GM18909 (cell line): ENCODE results near the gene ARHGEF37.
"Not testable (repeated sequence)": the region's sequence is repeated elsewhere in the genome, so short reads cannot be mapped to it uniquely, and the experiment has no call there.

Experiments used
- ATAC-seq: cut with Tn5 transposase; IDR thresholded peaks from one replicate; pipeline ENCODE4 v1.9.1; 2021; ENCODE audit warnings: mild to moderate bottlenecking; ENCODE audit not compliant: unreplicated experiment, poor library complexity

The ARHGEF37 gene

GRCh38 chr5:149581192-149581861 lies at the start of gene ARHGEF37:
ARHGEF37 (plus strand) TSS chr5:149581498; CDS start chr5:149597770, 16,272 bp downstream.
- ATAC-seq = no peak

DNA sequence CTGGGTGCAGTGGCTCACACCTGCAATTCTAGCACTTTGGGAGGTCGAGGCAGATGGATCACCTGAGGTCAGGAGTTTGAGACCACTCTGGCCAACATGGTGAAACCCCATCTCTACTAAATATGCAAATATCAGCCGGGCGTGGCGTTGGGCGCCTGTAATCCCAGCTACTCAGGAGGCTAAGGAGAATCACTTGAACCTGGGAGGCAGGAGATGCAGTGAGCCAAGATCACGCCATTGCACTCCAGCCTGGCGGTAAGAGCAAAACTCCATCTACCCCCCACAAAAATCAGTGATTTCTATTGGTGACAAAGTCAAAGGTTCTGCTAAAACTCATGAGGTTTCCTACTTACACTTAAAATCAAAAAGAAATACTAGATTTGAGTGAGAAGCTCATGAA lies 48.9 kb upstream of the ARHGEF37 start:
- no peak for ATAC-seq

- ATAC-seq = not testable (repeated sequence)
Observed at GRCh38 chr5:149535787-149536186, 45.5 kb upstream of the ARHGEF37 start.

DNA sequence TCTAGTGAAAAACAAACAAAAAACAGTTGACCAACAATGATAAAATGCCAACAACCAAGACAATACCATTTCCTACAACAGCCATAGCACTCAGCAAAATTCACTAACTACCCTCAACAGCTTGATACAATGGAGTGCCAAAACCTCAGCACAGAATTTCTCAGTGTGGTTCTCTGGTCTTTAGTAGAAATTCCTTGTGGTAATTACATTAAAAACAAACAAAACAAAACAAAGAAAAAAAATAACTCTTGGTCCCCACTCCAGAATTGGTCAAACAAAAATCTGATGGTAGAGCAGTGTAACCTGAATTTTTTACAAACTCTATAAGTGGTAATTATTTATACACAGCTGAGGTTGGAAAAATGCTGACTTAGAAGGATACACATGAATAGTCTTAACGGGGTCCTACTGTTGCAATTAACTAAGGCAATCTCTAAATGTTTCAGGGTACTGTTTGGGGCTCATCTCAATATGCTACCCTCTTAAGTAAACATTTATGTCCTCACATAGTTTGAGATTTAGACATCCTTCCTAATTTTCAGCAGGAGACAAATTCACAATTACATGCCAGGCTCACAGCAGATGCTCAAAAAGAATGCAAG lies 43.8 kb upstream of the ARHGEF37 start:
- no peak for ATAC-seq

- no peak for ATAC-seq
Observed at GRCh38 chr5:149540089-149540488, 41.2 kb upstream of the ARHGEF37 start.

- ATAC-seq = no peak
Observed at GRCh38 chr5:149541893-149542292, 39.4 kb upstream of the ARHGEF37 start.

DNA sequence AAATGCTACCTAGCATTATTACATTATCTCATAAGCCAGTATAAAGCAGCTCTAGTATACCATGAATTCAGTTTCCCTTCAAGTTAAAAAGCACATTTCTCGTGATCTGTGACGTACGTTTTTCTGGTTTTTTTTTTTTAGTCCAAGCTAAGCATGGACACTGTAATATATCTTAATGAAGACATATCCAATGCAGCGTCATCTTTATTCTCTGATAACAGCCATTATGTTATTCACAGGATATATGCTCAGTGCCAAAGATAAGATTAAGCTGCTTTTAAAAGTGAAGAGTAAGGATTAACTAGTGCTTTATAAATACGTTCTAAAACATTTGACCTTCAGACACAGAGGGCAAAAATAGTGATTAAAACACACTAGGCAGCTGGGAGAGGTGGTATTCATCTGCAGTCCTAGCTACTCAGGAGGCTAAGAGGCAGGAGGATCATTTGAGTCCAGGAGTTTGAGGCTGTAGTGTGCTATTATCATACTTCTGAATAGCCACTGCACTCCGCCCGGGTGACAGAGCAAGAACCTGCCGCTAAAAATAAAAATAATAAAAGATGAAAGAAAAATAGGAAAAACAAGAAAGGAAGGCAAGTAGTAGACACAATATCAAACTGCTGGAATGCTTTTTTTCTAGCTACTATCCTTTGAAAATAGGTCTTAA lies 37.8 kb upstream of the ARHGEF37 start:
- no peak for ATAC-seq

DNA sequence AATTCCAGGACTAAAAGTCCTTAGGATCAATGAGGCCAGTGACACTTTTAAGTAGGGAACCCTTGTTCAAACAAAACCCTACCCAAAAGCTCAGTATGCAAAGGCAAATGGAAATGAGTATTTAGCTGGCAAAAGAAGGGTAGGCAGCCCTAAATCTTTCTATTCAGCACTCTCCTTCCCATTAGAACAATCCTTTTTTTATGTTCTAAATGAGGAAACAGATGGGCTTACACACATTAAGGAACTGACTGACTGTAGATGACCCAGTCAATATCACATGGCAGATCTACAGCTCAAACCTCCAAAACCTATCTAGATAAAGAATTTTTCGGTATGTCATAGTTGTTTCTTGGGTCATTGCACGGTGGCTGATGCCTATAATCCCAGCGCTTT lies 37.3 kb upstream of the ARHGEF37 start:
- ATAC-seq = no peak

DNA sequence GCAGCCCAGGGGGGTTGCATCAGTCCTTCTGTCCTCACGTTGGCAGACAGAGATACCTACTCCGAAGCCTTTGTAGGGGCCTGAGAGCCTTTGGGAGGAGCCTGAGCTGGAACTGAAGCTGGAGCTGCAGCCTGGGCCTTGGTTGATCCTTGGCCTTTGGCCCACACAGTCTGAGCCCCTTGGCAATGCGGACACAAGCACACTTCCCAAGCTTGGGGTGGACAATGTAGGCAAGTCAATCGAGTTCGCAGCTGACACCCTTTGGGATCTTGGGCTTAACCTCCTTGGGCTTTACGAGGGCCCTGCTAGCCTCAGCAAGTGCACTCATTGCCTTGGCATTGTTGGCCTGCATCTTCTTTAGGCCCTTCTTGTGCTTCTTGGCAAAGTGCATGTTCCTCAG lies 36.0 kb upstream of the ARHGEF37 start:
- no peak for ATAC-seq

DNA sequence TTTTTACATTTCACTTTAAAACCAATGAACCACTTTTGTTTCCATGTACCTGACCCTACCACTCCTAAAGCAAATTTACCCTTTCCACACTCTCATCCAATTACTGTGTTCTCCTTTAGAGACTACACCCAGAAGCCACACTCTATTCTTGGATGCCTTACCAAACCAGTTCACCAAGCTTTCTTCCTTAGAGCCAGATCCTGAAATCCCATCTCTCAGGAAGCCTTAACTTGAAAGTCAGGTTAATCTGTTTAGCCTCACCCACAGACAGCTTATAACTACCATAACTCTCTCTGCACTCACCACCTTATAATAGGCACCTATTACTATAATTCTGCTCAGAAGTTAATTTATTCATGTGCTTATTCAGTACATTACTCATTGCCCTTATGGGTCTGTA lies 34.3 kb upstream of the ARHGEF37 start:
- ATAC-seq = no peak

DNA sequence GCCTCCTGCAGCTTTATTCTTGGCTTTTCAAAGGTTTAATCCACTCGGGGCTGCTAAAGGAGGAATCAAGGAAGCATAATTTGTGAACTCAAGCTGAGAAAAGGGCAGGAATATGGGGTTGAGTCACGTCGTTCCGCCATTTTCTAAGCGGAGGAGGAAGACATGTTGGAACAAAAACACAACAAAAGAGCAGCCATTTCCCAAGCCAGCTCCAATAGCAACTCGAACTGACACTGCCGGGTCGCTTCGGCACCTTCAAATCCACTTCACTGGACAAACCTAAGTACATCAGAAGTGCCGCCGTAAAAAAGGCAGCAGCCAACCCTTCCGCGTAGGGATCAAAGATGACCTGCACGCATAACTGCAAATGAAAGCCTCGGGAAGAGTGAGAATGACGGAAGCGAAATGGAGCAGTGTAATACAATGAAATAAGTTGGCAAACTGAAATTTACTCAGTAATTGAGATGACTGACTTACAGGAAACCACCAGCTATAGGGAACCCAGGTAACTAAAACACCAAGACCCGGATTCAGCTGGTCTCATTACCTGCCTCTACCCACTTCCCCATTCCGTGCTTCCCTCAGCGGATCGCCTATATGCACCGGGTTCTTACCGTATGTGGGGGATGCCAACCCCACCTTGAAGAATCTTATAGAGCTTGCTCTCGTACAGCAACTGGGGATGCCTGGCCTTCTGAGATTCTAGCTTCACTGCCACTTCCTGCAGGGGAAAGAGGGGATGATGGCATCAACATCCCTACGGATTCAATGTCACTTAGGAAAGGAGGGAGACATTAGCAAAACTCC lies 31.6 kb upstream of the ARHGEF37 start:
- peak; percentile 39 for ATAC-seq

DNA sequence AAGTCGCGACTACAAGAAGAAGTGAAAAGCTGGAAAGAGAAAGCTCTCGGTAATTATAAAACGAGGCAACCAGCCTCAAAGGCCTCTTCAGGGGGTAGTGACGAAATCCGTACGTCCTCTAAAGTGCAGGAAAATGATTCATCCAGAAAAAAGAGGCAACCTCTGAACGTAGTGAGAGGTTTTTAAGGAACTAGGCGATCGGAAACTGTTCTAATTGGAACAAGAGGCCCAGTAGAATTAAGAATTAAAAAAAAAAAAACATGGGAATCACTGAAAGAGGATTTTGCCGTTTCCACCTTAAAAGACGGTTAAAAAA lies 31.1 kb upstream of the ARHGEF37 start:
- ATAC-seq = no peak

DNA sequence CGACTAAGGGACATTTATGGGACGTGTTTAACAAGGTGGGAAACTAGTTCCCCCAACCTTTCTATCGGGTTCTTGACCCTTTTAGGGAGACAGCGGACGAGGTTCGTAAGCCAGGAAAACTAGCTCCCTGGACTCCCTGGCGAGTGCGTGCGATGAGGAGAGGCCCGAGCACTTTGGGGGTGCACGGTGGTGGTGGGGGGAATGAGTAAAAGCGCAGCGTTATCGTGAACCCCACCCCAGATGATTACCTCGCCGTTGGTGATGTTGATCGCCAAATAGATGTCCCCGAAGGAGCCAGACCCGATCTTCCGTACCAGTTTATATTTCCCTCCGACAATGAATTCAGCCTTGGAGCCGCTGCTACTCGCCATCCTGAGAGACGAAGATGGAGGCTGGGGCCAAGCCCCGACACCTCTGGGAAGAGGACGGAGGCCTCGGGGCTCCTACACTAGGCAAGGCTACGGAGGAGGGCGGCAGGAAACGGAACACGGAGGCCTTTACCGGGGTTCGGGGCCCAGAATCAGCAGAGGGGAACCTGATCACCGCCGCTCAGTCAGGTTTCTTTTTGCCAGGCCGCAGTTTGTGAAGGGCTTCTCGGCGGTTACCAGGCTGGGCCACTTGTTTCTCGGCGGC lies 30.6 kb upstream of the ARHGEF37 start:
- peak; percentile 2 for ATAC-seq

DNA sequence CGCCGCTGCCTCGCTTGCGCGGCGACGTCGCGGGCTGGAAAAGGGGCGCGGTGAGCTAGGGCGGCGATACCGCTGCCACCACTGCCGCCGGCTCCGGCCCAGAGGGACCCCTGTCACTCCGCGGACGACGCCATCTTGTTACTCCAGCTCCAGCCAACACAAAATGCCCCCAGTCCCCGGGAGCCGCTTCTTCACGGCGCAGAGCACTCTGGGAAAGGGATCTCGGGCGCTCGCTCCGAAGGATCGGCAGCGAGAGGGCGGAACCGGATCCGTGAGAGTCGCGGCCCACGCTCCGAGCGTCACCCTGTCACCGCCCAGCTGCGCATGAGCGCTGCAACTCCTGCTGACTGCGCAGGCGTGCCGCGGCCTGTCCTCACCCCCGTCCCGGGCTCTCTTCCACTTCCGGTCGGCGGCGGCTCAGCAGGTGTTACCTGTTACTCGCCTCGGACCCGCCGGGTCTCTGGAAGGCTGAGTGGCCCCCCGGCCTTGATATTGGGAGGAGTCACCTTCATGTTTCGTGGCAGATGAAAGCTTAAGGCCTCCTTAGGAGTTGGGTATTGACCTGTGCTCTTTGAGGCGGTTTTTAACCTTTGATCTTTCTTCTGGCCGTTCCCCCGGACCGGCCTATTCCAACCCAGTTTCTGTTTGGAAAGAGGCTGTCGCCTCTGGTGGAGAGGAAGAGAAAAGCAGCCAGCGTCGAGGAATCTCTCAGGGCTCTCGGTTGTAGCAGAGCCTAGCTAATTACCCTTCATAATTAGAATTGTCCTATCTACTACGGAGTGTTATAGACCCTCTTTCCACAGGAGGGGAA lies 29.9 kb upstream of the ARHGEF37 start, which contains the start of gene CSNK1A1:
CSNK1A1 (minus strand) TSS at position 213 of the 811 bp plus-strand sequence. CDS start 475 bp downstream, outside the sequence.
- peak; percentile 92 for ATAC-seq

GRCh38 chr5:149552038-149552494 lies 29.2 kb upstream of the ARHGEF37 start:
- ATAC-seq = no peak

DNA sequence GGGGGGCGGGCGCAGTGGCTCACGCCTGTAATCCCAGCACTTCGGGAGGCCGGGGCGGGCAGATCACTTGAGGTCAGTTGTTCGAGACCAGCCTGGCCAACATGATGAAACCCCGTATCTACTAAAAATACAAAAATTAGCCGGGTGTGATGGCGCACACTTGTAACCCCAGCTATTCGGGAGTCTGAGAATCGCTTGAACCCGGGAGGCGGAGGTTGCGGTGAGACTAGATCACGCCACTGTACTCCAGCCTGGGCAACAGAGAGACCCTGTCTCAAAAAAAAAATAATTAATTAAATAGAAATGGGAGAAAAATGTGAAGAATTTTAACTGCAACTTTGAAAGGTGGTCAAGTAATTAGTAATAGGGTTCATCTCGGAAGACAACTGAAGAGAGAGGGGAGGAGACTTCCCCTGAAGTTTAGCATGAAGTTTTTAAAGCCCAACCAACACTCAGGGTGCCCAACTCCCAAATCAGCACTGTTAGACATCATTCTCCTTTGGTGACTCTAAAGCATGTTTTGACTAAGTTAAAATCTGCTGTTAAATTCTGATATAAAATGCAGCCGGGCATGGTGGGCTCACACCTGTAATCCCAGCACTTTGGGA lies 28.6 kb upstream of the ARHGEF37 start:
- no peak for ATAC-seq

DNA sequence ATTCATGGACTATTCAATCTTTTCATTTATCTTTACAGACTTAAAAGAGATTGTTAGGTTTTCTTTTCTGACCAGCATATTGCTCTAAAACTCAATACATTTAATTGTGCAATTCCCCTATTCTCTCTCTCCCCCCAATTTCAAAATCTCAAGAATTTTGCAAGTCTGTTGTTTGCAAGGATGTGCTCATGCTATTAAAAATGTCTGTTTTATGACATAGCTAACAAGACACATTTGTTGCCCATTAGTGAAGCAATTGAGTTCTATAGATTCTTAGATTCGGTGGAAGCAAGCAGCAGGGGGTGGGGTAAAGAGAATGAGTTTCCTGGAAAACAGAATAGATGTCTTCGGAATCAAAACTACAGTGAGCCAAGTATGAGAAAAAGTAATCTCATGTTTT lies 21.6 kb upstream of the ARHGEF37 start:
- no peak for ATAC-seq

DNA sequence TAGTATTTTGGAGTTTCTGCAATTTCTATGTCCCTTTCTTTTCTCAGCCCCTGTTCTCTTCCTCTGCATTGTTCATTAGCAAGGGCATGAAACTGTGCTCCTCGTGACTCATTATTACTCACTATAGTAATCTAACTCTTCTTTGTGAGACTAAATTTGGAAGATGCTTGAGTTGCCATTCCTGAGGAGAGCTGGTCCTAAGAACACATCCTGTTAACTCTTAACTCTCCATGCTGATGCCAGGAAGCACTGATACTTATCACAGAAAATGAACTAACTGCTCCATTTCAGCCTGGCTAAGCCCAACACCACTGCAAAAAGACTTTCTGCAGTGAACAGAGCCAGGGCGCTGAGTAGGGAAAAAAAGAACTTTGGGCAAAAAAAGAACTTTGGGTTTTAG lies 19.4 kb upstream of the ARHGEF37 start:
- ATAC-seq = no peak

GRCh38 chr5:149563466-149563865 lies 17.8 kb upstream of the ARHGEF37 start:
- ATAC-seq = no peak
